GM12875 (cell line): ENCODE results near the gene ITSN2.

Experiments used
- H3K4me3 ChIP-seq: one replicate; pipeline ENCODE4 v1.5.1; 2011; ENCODE audit warnings: low read depth, low read length, control low read depth
- TF ChIP-seq, protein P1 (sequence below): IDR thresholded peaks from 2 replicates; pipeline ENCODE4 v1.5.1; 2011; ENCODE audit warnings: low read depth, mild to moderate bottlenecking, control low read depth, inconsistent platforms, low read length, moderate library complexity, borderline replicate concordance; ENCODE audit not compliant: insufficient read depth

ITSN2 gene

DNA sequence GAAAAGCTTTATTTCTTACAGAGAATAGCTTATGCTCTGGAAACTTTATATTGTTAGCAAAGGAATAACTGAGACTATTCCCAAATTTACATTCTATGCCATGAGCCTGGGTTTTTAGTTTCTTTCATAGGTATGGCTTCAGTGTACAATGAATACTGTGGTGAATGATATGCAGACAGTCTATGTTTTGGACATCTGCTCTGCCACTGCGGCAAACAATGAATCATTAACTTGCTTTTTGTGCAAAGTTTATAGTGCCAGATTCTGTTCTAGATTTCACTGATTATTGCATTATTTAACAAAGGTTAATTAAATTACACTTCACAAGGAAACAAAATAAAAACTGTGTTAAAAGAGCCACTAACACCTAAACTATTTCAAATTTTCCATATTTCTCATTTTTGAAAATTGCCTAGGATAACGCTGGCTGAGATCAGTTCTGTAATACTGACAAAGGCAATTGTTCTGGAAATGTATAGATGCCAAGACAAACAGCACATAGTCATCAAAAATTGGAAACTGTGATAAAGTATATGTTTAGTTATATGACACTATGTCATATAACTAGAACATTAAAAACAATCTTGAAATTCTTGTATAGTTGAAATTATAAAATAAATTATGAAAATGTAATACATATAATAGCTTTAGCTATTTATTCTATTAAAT, 74.7 kb downstream of the ITSN2 start:
- H3K4me3 ChIP-seq = no peak overlapping the region
- TF ChIP-seq, protein P1, sequence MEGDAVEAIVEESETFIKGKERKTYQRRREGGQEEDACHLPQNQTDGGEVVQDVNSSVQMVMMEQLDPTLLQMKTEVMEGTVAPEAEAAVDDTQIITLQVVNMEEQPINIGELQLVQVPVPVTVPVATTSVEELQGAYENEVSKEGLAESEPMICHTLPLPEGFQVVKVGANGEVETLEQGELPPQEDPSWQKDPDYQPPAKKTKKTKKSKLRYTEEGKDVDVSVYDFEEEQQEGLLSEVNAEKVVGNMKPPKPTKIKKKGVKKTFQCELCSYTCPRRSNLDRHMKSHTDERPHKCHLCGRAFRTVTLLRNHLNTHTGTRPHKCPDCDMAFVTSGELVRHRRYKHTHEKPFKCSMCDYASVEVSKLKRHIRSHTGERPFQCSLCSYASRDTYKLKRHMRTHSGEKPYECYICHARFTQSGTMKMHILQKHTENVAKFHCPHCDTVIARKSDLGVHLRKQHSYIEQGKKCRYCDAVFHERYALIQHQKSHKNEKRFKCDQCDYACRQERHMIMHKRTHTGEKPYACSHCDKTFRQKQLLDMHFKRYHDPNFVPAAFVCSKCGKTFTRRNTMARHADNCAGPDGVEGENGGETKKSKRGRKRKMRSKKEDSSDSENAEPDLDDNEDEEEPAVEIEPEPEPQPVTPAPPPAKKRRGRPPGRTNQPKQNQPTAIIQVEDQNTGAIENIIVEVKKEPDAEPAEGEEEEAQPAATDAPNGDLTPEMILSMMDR = no peak

DNA sequence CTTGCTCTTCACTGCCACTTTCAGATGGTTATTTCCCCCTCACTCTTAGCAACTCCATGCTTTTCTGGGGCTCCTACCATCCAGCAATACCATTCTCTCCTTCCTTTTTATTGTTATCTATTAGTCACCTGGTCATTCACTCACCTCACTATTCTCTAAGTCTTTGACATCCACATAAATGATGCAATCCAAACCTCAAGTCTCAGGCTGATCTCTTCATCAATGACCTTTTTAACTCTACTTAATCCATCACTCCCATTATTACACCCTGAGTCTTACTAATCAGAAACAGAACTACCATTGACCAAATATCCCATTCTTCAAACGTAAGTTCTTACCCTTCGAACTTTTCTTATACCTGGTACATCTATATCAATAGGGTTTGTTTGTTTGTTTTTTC, 79.7 kb downstream of the ITSN2 start:
- TF ChIP-seq, protein P1 = no peak
- H3K4me3 ChIP-seq = no peak overlapping the region

DNA sequence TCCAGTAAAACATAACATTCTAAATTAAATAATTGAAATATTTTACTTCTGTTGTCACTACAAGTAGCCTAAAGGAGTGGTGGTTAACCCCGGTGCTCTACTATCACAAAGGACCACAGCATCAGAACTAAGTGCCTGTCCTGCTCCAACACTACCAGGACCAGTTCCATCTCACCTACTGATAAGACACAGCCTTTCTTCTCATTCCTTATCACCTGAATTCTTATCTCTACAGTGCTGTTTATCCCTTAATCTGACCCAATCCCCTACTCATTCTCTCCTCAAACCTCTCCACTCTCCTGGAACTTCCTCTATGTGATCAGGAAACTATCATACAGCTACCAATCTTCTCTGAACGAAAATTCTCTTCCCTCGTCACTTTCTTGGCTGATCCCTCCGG, 80.2 kb downstream of the ITSN2 start:
- TF ChIP-seq, protein P1 = no peak
- H3K4me3 ChIP-seq = no peak overlapping the region

DNA sequence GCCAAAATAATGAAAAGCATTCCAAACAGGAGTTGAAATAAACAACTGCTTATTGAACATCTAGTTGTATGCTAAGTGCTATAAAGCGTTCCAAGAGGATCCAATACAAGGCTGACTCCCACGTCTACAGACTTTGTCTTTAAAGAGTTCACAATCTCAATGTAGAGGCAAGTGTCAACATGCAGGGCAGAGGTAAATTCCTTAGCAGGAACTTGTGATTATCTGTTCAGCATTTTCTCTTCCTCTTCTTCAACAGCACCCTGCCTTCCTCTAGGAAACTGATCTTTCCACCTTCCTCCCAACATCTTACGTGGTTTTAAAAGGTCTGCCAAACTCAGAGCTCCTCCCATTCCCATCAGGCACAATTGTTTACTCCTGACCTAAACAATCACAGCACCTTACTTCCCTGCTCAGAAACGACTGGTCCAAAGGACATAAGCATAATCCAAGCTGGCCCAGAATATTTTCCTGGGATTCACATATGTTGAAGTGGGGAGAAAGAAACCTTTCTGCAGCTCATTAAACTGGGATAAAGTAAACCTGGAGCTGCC, 83.9 kb downstream of the ITSN2 start:
- TF ChIP-seq, protein P1 = no peak
- no peak overlapping the region for H3K4me3 ChIP-seq

DNA sequence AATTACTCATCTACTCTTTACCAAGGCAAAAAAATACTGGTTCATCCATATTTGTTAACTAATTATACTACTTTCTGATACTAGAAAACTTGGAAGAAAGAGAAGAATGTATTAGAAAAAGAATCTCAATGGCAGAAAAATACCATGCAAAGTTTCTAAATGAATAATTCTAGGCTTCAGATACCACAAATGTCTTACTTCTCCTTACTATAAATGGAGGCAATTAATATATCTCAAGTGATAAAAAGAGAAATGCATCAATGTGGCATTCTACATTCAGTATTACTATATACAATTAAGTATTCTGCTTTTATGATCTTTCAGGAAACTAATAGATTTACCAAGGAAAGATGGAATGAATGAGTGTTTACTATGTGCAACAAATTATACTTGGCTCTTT, 85.5 kb downstream of the ITSN2 start:
- TF ChIP-seq, protein P1 = no peak
- no peak overlapping the region for H3K4me3 ChIP-seq

DNA sequence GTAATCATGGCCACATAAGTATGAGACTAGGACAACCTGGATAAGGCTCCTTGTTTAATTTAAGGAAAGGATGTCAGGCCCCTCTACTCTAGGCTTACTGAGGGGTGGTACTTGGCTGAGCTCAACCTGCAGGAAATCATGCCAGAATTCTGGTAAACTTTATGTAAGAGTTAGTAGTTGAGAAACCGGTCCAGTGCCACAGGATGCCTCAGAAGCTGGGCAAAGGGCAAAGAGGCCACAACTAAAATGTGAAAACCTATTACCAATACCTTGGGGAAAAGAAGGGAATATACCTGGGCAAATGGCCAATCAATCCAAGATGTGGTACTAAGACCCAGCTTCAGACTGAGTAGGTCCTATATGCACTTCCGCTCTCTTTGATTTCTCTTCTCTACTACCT, 86.7 kb downstream of the ITSN2 start:
- TF ChIP-seq, protein P1 = no peak

DNA sequence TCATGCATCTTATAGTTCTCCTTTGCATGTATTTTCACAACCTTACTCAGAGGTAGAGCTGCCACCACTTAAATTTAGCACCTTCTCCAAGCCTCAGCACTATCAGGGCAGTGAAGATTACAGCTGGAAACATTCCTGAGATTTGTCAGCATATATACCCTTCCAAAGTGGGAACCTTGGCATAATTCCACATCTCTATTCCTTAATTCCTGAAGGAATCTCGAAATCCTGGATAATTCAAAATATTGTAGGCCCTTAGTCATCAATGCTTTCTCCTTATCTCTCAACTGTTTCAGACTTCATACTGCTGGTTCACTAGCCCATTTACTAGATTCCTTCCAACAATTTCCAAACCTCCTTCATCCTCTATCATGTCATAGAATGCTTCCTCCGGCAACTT, 87.4 kb downstream of the ITSN2 start:
- TF ChIP-seq, protein P1 = no peak
- no peak overlapping the region for H3K4me3 ChIP-seq

More for the DNA sequence above, 86.7 kb downstream of the ITSN2 start:
- no peak overlapping the region for H3K4me3 ChIP-seq
